GM23248 (cell line): ENCODE data around the gene KRTAP9-1.

Experiments used
- EZH2 ChIP-seq: fragments of 200-600 bp; sonication (generic); IDR thresholded peaks from 2 replicates; pipeline ENCODE4 v1.6.1; 2018; ENCODE audit warnings: antibody characterized with exemption, mild to moderate bottlenecking; ENCODE audit not compliant: insufficient read depth, poor library complexity, severe bottlenecking
- EZH2phosphoT487 ChIP-seq: fragments of 200-600 bp; sonication (generic); IDR thresholded peaks from 2 replicates; pipeline ENCODE4 v1.6.1; 2018; ENCODE audit warnings: antibody characterized with exemption, moderate library complexity, mild to moderate bottlenecking, low read depth; ENCODE audit not compliant: insufficient read depth

DNA sequence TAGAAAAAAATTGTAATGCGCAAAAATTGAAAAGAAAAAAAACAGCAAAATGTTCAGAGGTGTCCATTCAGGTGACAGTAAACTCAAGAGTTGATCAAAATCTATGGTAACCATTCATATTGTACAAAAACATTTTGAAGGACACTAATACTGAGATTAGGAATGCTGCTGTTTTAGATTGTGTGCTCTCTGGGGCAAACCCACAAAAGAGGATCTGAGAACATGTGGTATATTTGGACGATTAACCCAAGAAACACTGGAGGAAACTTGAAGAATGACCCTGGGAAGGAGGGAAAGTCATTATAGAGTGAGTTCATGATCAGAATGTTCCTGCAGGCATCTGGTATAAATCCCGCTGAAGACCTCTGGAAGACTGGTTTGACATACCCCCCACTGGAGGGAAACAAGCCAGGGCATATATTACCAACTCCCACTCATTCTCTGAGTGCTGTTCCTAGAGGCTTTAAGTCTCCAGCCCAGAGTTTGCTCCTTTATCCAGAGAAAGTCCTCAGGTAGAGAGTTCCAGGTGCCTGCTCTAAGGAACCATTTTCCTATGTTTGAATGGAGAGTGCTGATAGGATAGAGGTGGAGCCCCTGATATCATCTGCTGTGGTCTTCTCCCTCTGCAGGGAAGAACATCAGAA is 12.8 kb upstream of the KRTAP9-1 start:
- TF ChIP-seq EZH2 (no peak), EZH2phosphoT487 (no peak)
